ENCODE results near the gene CDC42EP3.

The CDC42EP3 gene

DNA sequence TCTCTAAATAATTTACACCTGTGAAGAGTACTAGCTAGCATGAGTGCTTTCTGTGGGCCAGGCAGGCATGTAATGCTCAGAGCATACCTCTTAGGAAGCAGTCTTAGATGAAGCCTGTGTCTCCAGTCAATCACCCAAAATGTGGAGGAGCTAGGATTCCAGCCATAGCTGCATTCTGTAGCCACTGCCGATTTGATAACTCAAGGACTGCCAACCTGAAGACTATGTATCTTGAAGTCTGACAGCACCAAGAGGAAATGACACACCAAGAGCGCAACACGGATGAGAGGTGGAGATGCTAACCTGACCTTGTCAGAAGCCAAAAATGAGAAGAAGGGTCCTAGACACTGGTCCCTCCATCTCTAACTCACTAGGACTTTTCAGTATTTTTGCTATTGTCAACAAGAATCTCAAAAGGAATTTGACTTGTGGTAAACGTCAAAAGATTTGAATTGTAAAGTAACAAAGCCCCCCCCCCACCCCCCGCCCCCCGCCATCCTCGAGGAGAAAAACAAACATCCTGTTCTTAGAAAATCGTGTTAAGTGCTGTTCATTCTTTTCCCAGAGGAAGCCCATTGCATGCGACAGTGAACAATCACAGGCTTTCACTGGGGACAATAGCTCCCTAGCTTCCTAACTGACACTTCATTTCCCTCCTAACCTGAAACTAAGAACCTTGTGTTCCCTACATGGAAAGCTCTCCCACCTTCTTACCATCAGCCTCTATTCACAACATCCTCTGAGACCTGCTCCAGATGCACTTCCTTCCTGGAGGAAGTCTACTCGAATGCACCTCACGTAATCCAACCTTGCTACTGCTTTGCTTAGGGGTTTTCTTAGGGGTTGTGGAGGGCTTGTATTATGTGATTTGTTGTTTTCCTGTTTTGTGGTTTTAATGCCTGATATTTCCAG, 14.7 kb downstream of the CDC42EP3 start:
- no peak for TF ChIP-seq CTCF (conservative IDR thresholded peaks at IDR 0.05; ENCODE audit: low read depth, low read length)
- DNase-seq (ENCODE audit: low read depth), result no peak
- no peak overlapping the region for H3K4me3 ChIP-seq (ENCODE audit: low read length)

DNA sequence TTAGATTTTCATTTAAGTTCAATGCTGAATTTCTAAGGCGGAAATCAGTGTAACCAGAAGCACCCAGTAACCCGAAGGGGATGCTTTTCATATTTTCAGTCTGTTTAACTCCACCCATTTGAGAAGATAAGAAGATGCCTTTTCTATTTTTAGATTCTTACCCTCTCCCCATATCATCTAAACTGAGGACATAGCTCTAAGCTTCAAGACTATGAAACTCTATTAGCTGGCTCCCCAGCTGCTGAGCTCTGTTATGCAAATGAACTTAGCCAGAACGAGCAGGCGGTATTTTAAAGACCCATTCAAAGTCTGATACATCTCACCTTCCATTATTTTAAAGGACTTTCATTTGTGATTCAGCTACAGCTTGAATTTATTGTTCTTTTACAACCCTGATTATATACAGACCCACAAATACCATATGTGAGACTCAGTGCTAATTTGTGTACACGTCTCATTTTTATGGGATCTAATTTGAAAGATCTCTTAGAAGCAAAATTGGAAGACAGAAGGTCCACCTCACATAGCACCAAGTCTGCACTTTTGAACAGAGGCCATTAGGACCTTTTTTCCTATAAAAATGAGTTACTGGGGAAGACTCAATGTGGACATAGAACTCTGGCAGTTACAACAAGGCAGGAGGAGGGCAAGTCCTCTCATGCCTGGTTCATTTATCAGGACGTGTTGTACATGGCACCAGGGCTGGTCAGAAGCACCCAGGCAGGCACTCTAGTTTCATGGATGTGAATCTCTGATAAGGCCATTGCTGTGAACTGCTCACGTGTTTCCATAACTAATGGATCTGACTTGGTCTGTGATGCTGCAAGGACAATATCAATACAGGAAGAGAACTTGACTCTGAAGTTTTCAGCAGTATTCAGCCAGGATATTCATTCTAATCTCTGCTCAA, 16.3 kb downstream of the CDC42EP3 start:
- no peak for TF ChIP-seq CTCF (conservative IDR thresholded peaks at IDR 0.05; ENCODE audit: low read depth, low read length)
- no peak for DNase-seq (ENCODE audit: low read depth)
- H3K4me3 ChIP-seq (ENCODE audit: low read length), result no peak overlapping the region

DNA sequence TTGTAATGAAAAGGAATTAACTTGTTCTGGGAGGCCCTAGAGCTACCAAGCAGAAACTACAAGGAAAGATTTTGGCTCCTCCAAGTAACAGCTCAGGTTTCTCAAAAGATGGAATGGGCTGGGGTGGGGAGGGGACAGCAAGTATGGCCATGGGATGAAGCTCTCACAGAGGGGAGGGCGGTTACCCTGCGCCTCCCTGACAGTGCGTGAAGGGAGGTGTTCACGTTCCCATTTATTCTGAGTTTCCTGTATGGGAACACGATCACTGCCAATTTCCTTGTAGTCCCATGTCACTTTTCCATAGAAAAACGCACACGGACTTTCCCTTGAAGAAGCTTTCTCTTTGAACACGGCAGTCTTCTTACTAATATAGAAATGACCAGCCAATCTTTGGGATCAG, 17.0 kb downstream of the CDC42EP3 start:
- no peak for TF ChIP-seq CTCF (conservative IDR thresholded peaks at IDR 0.05; ENCODE audit: low read depth, low read length)
- DNase-seq (ENCODE audit: low read depth), result no peak
- no peak overlapping the region for H3K4me3 ChIP-seq (ENCODE audit: low read length)

- H3K4me3 ChIP-seq (ENCODE audit: low read length), result no peak overlapping the region
- DNase-seq (ENCODE audit: low read depth), result no peak
- TF ChIP-seq CTCF (conservative IDR thresholded peaks at IDR 0.05; ENCODE audit: low read depth, low read length), result no peak
Measured at GRCh38 chr2:37653805-37654378, 17.6 kb downstream of the CDC42EP3 start.

GRCh38 chr2:37653093-37653492, 18.3 kb downstream of the CDC42EP3 start:
- no peak for TF ChIP-seq CTCF (conservative IDR thresholded peaks at IDR 0.05; ENCODE audit: low read depth, low read length)
- H3K4me3 ChIP-seq (ENCODE audit: low read length), result no peak overlapping the region
- no peak for DNase-seq (ENCODE audit: low read depth)

GRCh38 chr2:37652199-37652640, 19.2 kb downstream of the CDC42EP3 start:
- TF ChIP-seq CTCF (conservative IDR thresholded peaks at IDR 0.05; ENCODE audit: low read depth, low read length), result no peak
- DNase-seq (ENCODE audit: low read depth), result no peak
- H3K4me3 ChIP-seq (ENCODE audit: low read length), result no peak overlapping the region
